H1 (cell line): ENCODE results near the gene CCDC8. TPM values are rescaled to one million over a fixed set of nuclear protein-coding genes. Genes with fewer than 3 reads are reported as not detected.

Experiments
- ATF3 ChIP-seq: IDR thresholded peaks from 2 replicates; pipeline ENCODE4 v1.6.1; 2011; ENCODE audit warnings: low read depth, mild to moderate bottlenecking, low read length; ENCODE audit not compliant: insufficient read depth
- CHD7 ChIP-seq: fragments of 300-600 bp; sonication (generic); IDR thresholded peaks from 2 replicates; pipeline ENCODE4 v1.7.1; 2012; ENCODE audit warnings: low read length, moderate library complexity, mild to moderate bottlenecking, inconsistent platforms; ENCODE audit not compliant: insufficient replicate concordance
- E2F6 ChIP-seq: IDR thresholded peaks from 2 replicates; pipeline ENCODE4 v1.6.1; 2012; ENCODE audit warnings: inconsistent platforms
- JUN ChIP-seq: IDR thresholded peaks from 2 replicates; pipeline ENCODE4 v1.6.1; 2011; ENCODE audit warnings: low read depth, mild to moderate bottlenecking, improper control_type of control experiment, low read length
- PHF8 ChIP-seq: fragments of 200-600 bp; sonication (generic); conservative IDR thresholded peaks from 2 replicates; pipeline ENCODE4 v1.7.1; 2012; ENCODE audit warnings: low read depth, mild to moderate bottlenecking, inconsistent platforms, low read length, moderate library complexity
- SIN3A ChIP-seq, 2 experiments: IDR thresholded peaks in 1 of 2; conservative IDR thresholded peaks in 1 of 2; 2 replicates each; pipeline ENCODE4 v1.6.1; 2011 to 2012; ENCODE audit warnings: low read length in 2 of 2, improper control_type of control experiment in 1 of 2, low read depth in 1 of 2, mild to moderate bottlenecking in 1 of 2
- SIRT6 ChIP-seq: IDR thresholded peaks from one replicate; pipeline ENCODE4 v1.7.1; 2012; ENCODE audit warnings: low read length, inconsistent platforms
- SRF ChIP-seq: IDR thresholded peaks from 2 replicates; pipeline ENCODE4 v1.6.1; 2011; ENCODE audit warnings: mild to moderate bottlenecking, low read depth, low read length, moderate library complexity
- polyA plus RNA-seq, 7 experiments: library from polyadenylated mRNA; depleted of rRNA in 3 of 7; stranded (reverse) in 5 of 7; unstranded in 2 of 7; fragments of >200 nt in 5 of 7; fragments of 200-250 nt in 2 of 7; gene quantifications; 1 replicate in 5 of 7; 2 replicates in 1 of 7; 4 replicates in 1 of 7; pipeline versions ENCODE4 v1.2.1 to v1.2.3, GENCODE V29; 2011 to 2013; ENCODE audit warnings: missing spikeins in 2 of 7, mixed read lengths in 2 of 7
- total RNA-seq: library from RNA; stranded (reverse); fragmentation: NEBNext Ultra II Directional; extraction: Animal tissue kit (Norgen Biotek cat#: 25700); gene quantifications from 2 replicates; pipeline ENCODE4 v1.2.1, GENCODE V29; 2021

CCDC8 gene
- total and polyA plus RNA-seq, 2 of the 8 experiments (the other 6 are each of a cell fraction or from before 2014, with no cell fraction given), result 4.9 to 13.6 TPM

GRCh38 chr19:46451352-46451751 is 38.0 kb upstream of the CCDC8 start (continued):
- TF ChIP-seq CHD7 (no peak), E2F6 (no peak), SIN3A (conservative IDR thresholded peaks at IDR 0.05 in 1 of 2, IDR thresholded peaks at IDR 0.05 in 1 of 2; ENCODE audit: low read depth in 1 of 2, low read length in 2 of 2) (no peak), SIRT6 (no peak), ATF3 (no peak), SRF (no peak), JUN (no peak), PHF8 (no peak)
